Pulmonary artery endothelial cell (primary cell): ENCODE data around the gene CCDC28A. TPM values are rescaled to one million over a fixed set of nuclear protein-coding genes. Genes with fewer than 3 reads are reported as not detected.
A peak's percentile ranks its signal among the peaks of the same experiment; 100 is the strongest.

ENCODE experiments used
- DNase-seq: peaks from one replicate; pipeline ENCODE4 v3.0.0-alpha.2; 2011; ENCODE audit warnings: low read depth, low spot score
- total RNA-seq: library from RNA; depleted of rRNA; stranded (reverse); fragments of >200 nt; gene quantifications from 2 replicates; pipeline ENCODE4 v1.2.3, GENCODE V29; 2014

CCDC28A gene
- total RNA-seq, 1 donor from 2014 or later, result 13.8 TPM

DNA sequence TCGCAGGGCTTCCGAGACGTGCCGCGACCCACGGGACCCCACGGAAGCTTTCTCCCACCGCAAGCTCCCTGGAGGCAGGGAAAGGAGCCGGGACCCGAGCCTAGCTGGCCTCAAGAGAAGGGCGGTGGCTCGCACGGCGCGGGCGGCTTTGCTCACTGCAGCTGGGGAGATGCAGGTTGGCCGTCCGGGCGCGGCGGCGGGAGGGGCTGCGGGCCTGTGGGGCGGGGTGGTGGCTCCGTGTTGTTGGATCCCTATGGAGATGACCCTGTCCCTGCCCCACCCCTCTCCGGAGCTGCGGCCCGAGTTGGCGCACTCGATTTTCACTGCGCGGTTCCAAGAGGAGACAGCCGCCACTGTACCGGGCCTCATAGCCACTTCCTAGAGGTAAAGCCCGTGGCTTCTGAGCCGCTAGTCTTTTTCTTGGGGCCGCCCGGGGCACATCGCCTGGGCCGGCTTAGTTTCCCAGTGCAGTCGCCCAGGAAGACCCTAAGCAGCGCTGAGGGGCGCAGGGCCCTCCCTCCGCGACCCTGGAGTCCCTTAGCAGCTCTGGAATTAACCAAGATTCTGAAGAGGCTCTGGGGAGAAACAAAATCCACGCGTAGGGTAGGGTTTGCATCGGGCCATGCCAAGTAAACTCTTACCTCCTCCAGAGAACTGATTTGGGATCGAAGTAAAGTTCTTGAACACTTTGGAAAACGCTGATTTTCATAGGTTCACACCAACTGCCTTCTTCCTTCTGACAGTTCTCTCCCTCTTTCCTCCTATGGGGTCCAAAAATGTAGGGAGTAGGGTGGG is 22.4 kb downstream of the CCDC28A start, which contains the start of gene ECT2L:
ECT2L (plus strand) TSS at position 279 of the 795 bp plus-strand sequence. CDS start 17,188 bp downstream, outside the sequence.
- no peak for DNase-seq

- DNase-seq, result no peak
Observed at GRCh38 chr6:138796771-138797170, 23.2 kb downstream of the CCDC28A start.

DNA sequence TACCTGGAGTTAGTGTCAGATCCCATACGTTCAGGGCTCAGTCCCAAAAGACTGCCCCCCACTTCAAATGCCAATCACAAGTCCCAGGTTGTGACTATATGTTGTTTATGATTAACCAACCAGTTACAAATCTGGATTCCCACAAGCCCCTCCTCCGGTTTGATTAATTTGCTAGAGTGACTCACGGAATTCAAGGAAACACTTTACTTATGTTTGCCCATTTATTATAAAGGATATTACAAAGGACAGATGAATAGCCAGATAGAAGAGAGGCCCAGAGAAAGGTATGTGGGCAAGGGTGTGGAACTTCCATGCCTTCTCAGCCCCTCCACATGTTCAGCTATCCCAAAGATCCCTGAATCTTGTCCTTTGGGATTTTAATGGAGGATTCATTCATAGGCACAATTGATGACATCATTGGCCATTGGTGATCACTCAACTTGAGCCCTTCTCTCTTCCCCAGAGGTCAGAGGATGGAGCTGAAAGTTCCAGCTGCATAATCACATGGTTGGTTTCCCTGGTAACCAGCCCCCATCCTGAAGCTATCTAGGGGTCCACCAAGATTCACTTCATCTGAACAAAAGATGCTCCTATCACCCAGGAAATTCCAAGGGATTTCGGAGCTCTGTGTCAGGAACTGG is 24.4 kb downstream of the CCDC28A start:
- no peak for DNase-seq

- no peak for DNase-seq
Observed at GRCh38 chr6:138800377-138801150, 27.0 kb downstream of the CCDC28A start.

GRCh38 chr6:138803331-138803730 is 29.8 kb downstream of the CCDC28A start:
- no peak for DNase-seq

- no peak for DNase-seq
Observed at GRCh38 chr6:138803861-138804260, 30.3 kb downstream of the CCDC28A start.

DNA sequence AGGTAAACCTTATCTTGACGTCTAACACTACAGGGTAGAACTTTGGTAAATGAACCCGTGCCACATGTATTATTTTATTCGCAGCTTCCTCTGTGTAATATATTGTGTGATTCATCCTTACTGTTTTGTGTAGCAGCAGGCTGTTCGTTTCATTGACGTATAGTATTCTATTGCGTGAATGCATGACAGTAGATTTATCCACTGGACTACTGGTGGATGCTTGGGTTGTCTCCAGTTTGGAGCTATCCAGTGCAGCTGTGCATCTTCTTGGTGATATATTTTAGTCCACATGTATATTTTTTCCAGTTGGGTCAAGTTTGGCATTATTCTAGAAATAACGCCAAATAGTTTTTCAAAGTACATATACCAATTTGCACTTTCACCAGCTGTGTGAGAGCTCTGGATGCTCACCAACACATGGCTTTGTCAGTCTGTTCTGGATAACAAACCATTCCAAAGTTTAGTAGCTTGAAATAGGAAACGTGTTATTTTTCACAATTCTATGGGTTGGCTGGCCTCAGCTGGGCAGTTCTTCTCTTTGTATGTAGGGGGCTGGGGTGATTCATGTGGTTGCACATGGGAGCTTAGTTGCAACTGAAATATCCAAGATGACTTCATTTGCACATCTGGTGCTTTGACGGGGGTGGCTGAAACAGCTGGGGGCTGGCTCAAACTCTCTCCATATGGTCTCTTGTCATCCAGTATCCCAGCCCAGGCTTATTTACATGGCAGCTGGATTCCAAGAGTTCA is 31.6 kb downstream of the CCDC28A start:
- no peak for DNase-seq

- DNase-seq, result no peak
Observed at GRCh38 chr6:138806889-138807288, 33.3 kb downstream of the CCDC28A start.

- DNase-seq, result no peak
Observed at GRCh38 chr6:138809677-138810076, 36.1 kb downstream of the CCDC28A start.

DNA sequence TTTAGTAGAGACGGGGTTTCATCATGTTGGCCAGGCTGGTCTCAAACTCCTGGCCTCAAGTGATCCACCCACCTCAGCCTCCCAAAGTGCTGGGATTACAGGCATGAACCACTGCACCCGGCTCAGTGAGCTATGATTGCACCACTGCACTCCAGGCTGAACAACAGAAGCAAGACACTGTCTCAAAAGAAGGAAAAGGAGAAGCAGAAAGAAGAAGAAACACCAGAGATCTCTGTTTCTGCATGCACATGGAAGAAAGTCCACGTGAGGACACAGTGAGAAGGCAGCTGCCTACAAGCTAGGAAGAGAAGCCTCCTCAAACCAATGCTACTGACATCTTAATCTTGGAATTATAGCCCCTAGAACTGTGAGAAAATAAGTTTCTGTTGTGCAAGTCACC is 38.3 kb downstream of the CCDC28A start:
- no peak for DNase-seq

DNA sequence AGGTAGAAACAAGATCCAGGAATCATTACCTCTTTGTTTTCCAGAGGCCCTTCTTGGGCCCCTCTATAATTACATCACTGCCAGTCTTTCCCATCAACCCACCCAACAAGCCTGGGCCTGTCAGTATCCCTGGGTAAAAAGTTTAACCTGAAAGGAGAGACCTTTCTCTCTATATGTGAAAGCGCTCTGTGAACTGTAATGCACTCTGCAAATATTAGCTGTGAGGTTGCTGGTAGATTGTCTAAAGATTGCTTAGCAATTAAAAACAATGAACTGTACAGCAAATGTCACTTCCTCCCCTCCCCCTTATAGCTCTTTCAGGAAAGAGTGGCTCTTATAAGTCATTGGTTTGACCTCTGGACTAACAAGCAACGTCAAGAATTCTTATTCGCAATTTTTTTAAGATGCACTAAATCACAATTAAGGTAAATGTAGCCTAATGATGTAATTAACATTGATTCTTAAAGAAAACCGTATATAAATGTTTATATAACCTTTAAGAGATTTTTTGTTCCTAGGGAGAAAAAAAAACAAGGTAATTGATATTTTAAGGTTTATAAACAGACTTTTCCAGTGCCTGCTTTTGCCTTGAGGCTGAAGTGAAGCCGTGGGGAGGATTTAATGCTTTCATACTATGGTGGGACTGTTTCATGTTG is 40.7 kb downstream of the CCDC28A start:
- no peak for DNase-seq

- no peak for DNase-seq
Observed at GRCh38 chr6:138815221-138815620, 41.7 kb downstream of the CCDC28A start.

- DNase-seq, result peak; percentile 17
Observed at GRCh38 chr6:138815797-138816528, 42.4 kb downstream of the CCDC28A start.

DNA sequence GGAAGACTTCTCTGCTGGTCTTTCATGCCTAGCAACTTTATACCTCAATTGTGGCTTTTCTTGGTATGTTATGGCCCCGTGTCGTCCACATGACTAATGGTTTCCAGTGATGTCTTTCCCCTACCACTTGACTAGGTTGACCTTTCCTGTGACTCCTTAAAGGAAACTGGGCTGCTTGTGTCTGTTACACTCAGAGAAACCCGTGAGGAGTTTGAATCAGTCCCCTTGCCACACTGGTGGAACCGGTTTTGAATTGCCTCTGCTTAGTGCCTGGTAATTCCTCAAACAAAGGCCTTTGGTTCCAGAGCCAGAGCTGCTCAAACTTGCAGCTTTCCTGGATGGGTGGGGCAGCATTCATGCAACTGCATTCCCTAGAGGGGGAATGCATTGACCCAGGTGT is 44.2 kb downstream of the CCDC28A start:
- no peak for DNase-seq

DNA sequence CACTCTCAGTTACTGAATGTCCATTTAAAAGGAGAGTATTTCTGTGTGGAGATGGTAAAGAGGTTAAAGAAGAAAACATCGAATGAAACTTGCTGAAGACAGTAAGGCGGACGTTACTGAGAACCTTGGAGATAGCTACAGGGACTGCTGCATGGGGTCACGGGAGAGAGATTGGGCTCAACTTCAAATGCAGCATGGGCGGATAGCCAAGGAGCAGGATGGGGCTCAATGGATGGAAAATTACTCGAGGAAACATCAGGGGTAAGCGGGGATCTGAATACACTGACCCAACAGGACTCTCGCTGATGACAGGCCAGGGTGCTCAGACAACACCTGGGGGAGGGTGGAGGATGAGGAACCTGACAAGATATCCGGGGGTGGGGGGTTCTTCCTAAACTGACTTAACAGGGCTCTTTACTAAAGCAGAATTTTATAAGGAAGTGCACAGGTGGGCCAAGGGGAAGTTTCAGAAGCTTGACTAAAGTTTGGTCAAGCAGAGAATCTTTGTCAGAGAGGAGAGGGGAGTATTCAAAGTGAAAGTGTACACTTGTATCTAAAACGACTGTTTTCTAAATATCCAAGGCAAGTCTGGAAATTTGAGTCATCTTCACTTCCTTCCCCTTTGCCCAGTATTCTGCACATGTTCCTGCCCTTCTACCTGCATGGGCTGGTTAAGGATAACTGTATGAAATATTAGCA is 45.1 kb downstream of the CCDC28A start:
- no peak for DNase-seq

GRCh38 chr6:138821519-138821918 is 48.0 kb downstream of the CCDC28A start:
- DNase-seq, result no peak

DNA sequence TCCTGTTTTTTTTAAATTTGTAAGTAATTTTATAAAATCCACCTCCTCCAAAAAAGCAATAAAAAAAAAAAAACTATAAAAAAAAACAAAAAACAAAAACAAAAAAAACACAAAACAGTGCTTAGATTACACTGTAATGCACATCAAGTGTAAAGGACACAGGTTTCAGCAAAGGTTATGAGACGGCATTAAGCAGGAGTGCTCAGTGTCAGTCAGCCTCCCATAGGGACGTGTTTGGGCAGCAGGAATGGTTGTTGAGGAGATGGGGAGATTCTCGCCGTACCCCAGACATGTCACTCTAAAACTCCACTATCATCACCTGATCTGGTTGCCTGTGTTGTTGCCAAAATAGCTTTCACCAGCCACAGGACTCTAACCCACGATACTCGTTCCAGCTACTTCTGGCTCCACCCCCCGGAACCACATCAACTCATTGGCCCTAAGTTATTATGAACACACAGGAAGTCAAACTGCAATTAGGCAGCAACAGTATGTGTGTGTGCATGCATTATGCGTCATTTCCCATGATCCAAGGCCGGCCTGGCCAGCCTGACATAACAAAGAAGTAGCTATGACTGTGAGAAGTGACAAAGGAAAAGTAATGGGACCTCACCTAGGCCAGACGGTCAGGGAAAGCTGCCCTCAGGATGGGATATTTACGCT is 51.0 kb downstream of the CCDC28A start:
- DNase-seq, result no peak

- DNase-seq, result no peak
Observed at GRCh38 chr6:138830248-138830647, 56.7 kb downstream of the CCDC28A start.

DNA sequence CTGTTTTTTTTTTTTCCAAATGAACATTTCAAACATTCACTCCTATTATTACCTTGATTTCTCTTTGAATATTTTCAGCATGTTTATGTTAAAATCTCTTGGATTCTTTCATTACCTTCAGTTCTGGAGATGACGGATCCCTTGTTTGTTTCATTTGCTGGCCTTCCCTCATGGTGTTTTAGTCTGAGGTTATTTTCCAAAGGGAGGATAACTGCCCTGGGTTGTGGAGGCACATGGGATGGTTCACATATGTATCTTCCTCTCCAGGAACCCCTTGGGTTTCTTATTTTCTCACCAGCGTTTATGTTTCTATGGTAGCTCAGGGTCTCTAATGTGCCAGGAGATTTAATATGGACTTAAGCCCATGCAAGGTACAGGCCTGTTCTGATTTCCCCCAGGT is 58.6 kb downstream of the CCDC28A start:
- DNase-seq, result no peak
